ENCODE results near the gene EIF4E2.

- no peak for TF ChIP-seq CTCF (IDR thresholded peaks at IDR 0.05)
- TF ChIP-seq POLR2A (IDR thresholded peaks at IDR 0.05): no peak
- TF ChIP-seq POLR2AphosphoS5 (IDR thresholded peaks at IDR 0.05): no peak
Observed at GRCh38 chr2:232502911-232503808, 47.3 kb upstream of the EIF4E2 start.

Data from breast epithelium (tissue), 3 donors.